GM12878 (cell line): ENCODE measurements around the gene USP34. TPM values are rescaled to one million over a fixed set of nuclear protein-coding genes. Genes with fewer than 3 reads are reported as not detected.

ENCODE experiments used
- ATAC-seq: fragments of 200-7000 bp; cut with Tn5 transposase; 3 replicates; pipeline ENCODE4 v1.9.1; 2020; ENCODE audit warnings: mild to moderate bottlenecking, moderate library complexity
- BruUV-seq: library from RNA; stranded (reverse); fragments of 400-500 nt; replicated peaks from 2 replicates; lab custom pipeline; 2021; lab: Mats Ljungman, UMichigan
- CTCF ChIA-PET: fragments of 300-600 bp; sonication (Branson Sonifier 250); formaldehyde crosslinking; extraction: SDS; loops from one replicate; lab custom pipeline; 2021; ENCODE audit warnings: inconsistent platforms; lab: Yijun Ruan, JAX
- POLR2A ChIA-PET: fragments of 350-600 bp; formaldehyde crosslinking; extraction: SDS; loops from one replicate; lab custom pipeline; 2021; ENCODE audit warnings: inconsistent platforms; lab: Charles Lee
- RAD21 ChIA-PET: fragments of 300-600 bp; sonication (Branson Sonifier 250); formaldehyde crosslinking; loops from one replicate; lab custom pipeline; 2023; ENCODE audit warnings: antibody characterized with exemption; ENCODE audit not compliant: unreplicated experiment; lab: Charles Lee
- SMC1A ChIA-PET: fragments of 300-600 bp; sonication (Branson Sonifier 250); formaldehyde crosslinking; loops from one replicate; lab custom pipeline; 2023; ENCODE audit not compliant: unreplicated experiment, uncharacterized antibody; lab: Charles Lee
- DNase-seq: peaks from one replicate; pipeline ENCODE4 v3.0.0-alpha.2; 2011; ENCODE audit warnings: low read depth, low spot score
- FAIRE-seq: peaks from 3 replicates; lab custom pipeline; 2011; peaks lifted over from hg19 to GRCh38; lab: Jason Lieb, UNC
- H2AFZ ChIP-seq: 2 replicates; pipeline ENCODE4 v1.6.0; 2011; ENCODE audit warnings: low read depth, low read length, control low read depth; ENCODE audit not compliant: control insufficient read depth
- H3K27ac ChIP-seq: 2 replicates; pipeline ENCODE4 v1.5.1; 2011; ENCODE audit warnings: control low read depth; ENCODE audit not compliant: control insufficient read depth, insufficient read depth
- H3K27me3 ChIP-seq, 2 experiments: replicated peaks in 1 of 2; 2 replicates each; pipeline versions ENCODE4 v1.6.0 to v1.6.1; 2011; ENCODE audit warnings: low read length in 1 of 2; ENCODE audit not compliant: control insufficient read depth in 2 of 2, insufficient read depth in 2 of 2
- H3K36me3 ChIP-seq, 2 experiments: 2 replicates each; pipeline ENCODE4 v1.5.1; 2011; ENCODE audit warnings: low read length in 1 of 2; ENCODE audit not compliant: control insufficient read depth in 2 of 2, insufficient read depth in 2 of 2
- H3K4me1 ChIP-seq: 2 replicates; pipeline ENCODE4 v1.6.1; 2011; ENCODE audit warnings: mild to moderate bottlenecking, low read length, moderate library complexity, mixed read lengths; ENCODE audit not compliant: control insufficient read depth, insufficient read depth
- H3K4me2 ChIP-seq: 2 replicates; pipeline ENCODE4 v1.6.0; 2011; ENCODE audit warnings: control low read depth; ENCODE audit not compliant: control insufficient read depth, insufficient read depth
- H3K4me3 ChIP-seq: fragments of 200-600 bp; sonication (generic); 2 replicates; pipeline ENCODE4 v1.5.1; 2016
- H3K79me2 ChIP-seq: 2 replicates; pipeline ENCODE4 v1.6.0; 2011; ENCODE audit warnings: low read length; ENCODE audit not compliant: control insufficient read depth, insufficient read depth
- H3K9ac ChIP-seq: 2 replicates; pipeline ENCODE4 v1.8.0; 2011; ENCODE audit warnings: low read length, control low read depth, mixed read lengths; ENCODE audit not compliant: control insufficient read depth, insufficient read depth
- H3K9me3 ChIP-seq: replicated peaks from 3 replicates; pipeline ENCODE4 v1.5.1; 2011; ENCODE audit warnings: mild to moderate bottlenecking, low read length; ENCODE audit not compliant: control insufficient read depth, insufficient read depth
- H4K20me1 ChIP-seq: 2 replicates; pipeline ENCODE4 v1.6.0; 2011; ENCODE audit not compliant: control insufficient read depth, insufficient read depth
- IKZF2 ChIP-seq, 2 experiments: fragments of 450-650 bp; IDR thresholded peaks; 2 replicates each; pipeline ENCODE4 v1.6.1; 2017; ENCODE audit warnings: mild to moderate bottlenecking in 2 of 2, moderate library complexity in 2 of 2
- KLF5 ChIP-seq: fragments of 450-650 bp; IDR thresholded peaks from 2 replicates; pipeline ENCODE4 v1.6.1; 2014; ENCODE audit warnings: mild to moderate bottlenecking; ENCODE audit not compliant: partially characterized antibody
- PAX8 ChIP-seq: fragments of 450-650 bp; IDR thresholded peaks from 2 replicates; pipeline ENCODE4 v1.6.1; 2017; ENCODE audit warnings: mild to moderate bottlenecking, moderate library complexity
- RAD51 ChIP-seq: fragments of 450-650 bp; IDR thresholded peaks from 2 replicates; pipeline ENCODE4 v1.6.1; 2016; ENCODE audit warnings: moderate library complexity, mild to moderate bottlenecking, inconsistent platforms
- SMAD5 ChIP-seq: IDR thresholded peaks from 2 replicates; pipeline ENCODE4 v1.6.1; 2016; ENCODE audit warnings: antibody characterized with exemption, low read depth
- STAT1 ChIP-seq: fragments of 450-650 bp; conservative IDR thresholded peaks from 2 replicates; pipeline ENCODE4 v1.6.1; 2014; ENCODE audit warnings: antibody characterized with exemption, mild to moderate bottlenecking
- ZNF622 ChIP-seq: fragments of 450-650 bp; IDR thresholded peaks from 2 replicates; pipeline ENCODE4 v1.6.1; 2017; ENCODE audit warnings: mild to moderate bottlenecking, inconsistent platforms
- WGBS: methylation state at CpG from one replicate; pipeline ENCODE4 v1.1.6; 2016; ENCODE audit warnings: low lambda C conversion rate; ENCODE audit not compliant: insufficient replicate concordance, insufficient coverage; ENCODE audit errors: missing lambda C conversion rate; 5-methylcytosine and 5-hydroxymethylcytosine counted together
- in situ Hi-C: fragments of 300-500 bp; cut with MboI; formaldehyde crosslinking; loops from 9 replicates; pipeline ENCODE4 v1.14.3; 2018; ENCODE audit warnings: mixed read lengths
- intact Hi-C: fragments of 100-400 bp; cut with micrococcal nuclease; formaldehyde crosslinking; loops from one replicate; pipeline ENCODE4 v1.14.2; 2022; ENCODE audit not compliant: unreplicated experiment
- polyA plus RNA-seq, 11 experiments: library from polyadenylated mRNA; depleted of rRNA in 4 of 11; unstranded in 6 of 11; stranded (reverse) in 5 of 11; fragments of >200 nt; fragmentation: Nextera tagmentation in 4 of 11; fragmentation: Illumina TruSeq in 1 of 11; extraction: Ambion mirVana in 4 of 11; extraction: Trizol in 1 of 11; gene quantifications; 1 replicate in 1 of 11; 2 replicates in 10 of 11; pipeline versions ENCODE4 v1.2.1 to v1.2.3, GENCODE V29; 2011 to 2016; ENCODE audit warnings: inconsistent platforms in 2 of 11, missing spikeins in 2 of 11, low read depth in 1 of 11
- total RNA-seq, 4 experiments: library from RNA; depleted of rRNA in 3 of 4; stranded (reverse); fragments of >200 nt in 3 of 4; fragmentation: Illumina TruSeq in 1 of 4; extraction: Trizol in 1 of 4; gene quantifications; 2 replicates each; pipeline versions ENCODE4 v1.2.1 to v1.2.3, GENCODE V29; 2013 to 2021
- TF ChIP-seq, protein P1 (sequence below): fragments of 150-350 bp; IDR thresholded peaks from 2 replicates; pipeline ENCODE4 v1.6.1; 2014; ENCODE audit warnings: mild to moderate bottlenecking, low read depth, low read length
- TF ChIP-seq, protein P2 (sequence below): IDR thresholded peaks from 2 replicates; pipeline ENCODE4 v1.6.1; 2011; ENCODE audit warnings: low read depth, mild to moderate bottlenecking, low read length, moderate library complexity, borderline replicate concordance; ENCODE audit errors: extremely low read depth

Gene USP34
- total and polyA plus RNA-seq, 10 of the 15 experiments (the other 5 are each of a cell fraction or from before 2014, with no cell fraction given), result 26.2 to 106 (median 62.1) TPM

DNA sequence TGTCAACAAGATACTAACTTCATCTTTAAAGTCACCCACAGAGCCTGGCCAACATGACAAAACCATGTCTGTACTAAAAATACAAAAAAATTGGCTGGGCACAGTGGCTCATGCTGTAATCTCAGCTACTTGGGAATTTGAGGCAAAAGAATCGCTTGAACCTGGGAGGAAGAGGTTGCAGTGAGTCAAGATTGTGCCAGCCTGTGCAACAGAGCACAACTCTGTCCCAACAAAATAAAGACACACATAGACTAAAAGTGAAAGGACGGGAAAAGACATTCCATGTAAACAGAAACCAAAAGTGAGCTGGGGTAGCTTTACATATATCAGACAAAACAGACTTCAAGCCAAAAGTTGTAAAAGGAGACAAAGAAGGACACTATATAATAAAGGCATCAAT, 34.8 kb downstream of the USP34 start:
- H3K4me1 ChIP-seq, result peaks cover 37% of the 10 kb centered on the region
- in situ Hi-C loops, result no loop called here
- no peak for DNase-seq
- 48% methylated on average over 2 of the region's 2 CpGs for WGBS
- no peak overlapping the region for H2AFZ ChIP-seq
- no peak overlapping the region for H3K9ac ChIP-seq
- peaks cover 0 to 7% of the 10 kb centered on the region in 2 experiments; a peak in 2 of 4 replicates for H3K36me3 ChIP-seq
- SMC1A ChIA-PET, result interaction anchor here (0.7 to 4.5 kb wide), 12 partner anchors 10 to 321 kb away, joined by 3 to 22 read pairs (median 5); no protein-coding TSS in a partner anchor
- no peak overlapping the region for H3K27ac ChIP-seq
- TF ChIP-seq, protein P1, sequence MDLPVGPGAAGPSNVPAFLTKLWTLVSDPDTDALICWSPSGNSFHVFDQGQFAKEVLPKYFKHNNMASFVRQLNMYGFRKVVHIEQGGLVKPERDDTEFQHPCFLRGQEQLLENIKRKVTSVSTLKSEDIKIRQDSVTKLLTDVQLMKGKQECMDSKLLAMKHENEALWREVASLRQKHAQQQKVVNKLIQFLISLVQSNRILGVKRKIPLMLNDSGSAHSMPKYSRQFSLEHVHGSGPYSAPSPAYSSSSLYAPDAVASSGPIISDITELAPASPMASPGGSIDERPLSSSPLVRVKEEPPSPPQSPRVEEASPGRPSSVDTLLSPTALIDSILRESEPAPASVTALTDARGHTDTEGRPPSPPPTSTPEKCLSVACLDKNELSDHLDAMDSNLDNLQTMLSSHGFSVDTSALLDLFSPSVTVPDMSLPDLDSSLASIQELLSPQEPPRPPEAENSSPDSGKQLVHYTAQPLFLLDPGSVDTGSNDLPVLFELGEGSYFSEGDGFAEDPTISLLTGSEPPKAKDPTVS, result no peak
- peak; percentile 34 to 37; a peak in 1 of 4 replicates for TF ChIP-seq IKZF2 (IDR thresholded peaks at IDR 0.05)
- TF ChIP-seq, all 136 proteins: peak for 1
- Histone ChIP-seq H3K27me3 (no peaks in the 10 kb centered on the region), H4K20me1 (peaks cover 10% of the 10 kb centered on the region; the same call in 1 of the 2 replicates), H3K79me2 (peaks cover 88% of the 10 kb centered on the region), H3K4me2 (peak overlapping the region; percentile 12; the same call in 1 of the 2 replicates), H3K9me3 (no peaks in the 10 kb centered on the region; the same call in 1 of the 3 replicates), H3K4me3 (no peak overlapping the region)
- ChIA-PET CTCF (interaction anchor here (0.8 to 2.8 kb wide), 7 partner anchors 10 to 34 kb away, joined by 3 to 27 read pairs (median 3); partner anchors contain the start of gene USP34), RAD21 (interaction anchor here (0.9 to 3.0 kb wide), 2 partner anchors 10 to 16 kb away, joined by 3 to 20 read pairs; no protein-coding TSS in a partner anchor), POLR2A (interaction anchor here (1.0 to 2.7 kb wide), 5 partner anchors 10 to 32 kb away, joined by 3 to 11 read pairs (median 4); no protein-coding TSS in a partner anchor)
- ATAC-seq (peak; percentile 9), FAIRE-seq (no peak)
- intact Hi-C loops, result no loop called here
- BruUV-seq, result no TSS peak

DNA sequence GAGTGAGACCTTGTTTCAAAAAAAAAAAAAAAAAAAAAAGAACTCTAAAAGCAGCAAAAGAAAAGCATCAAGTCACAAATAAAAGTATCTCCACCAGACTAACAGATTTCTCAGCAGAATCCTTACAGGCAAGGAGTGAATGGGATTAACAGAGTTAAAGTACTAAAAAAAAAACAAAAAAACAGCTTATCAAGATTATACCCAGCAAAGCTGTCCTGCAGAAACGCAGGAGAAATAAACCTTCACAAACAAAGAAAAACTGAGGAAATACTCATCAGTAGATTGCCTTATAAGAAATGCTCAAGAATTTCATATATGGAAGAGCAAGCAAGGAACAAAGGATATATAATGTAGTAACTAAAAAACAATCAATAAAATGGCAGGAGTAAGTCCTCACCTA, 35.6 kb downstream of the USP34 start:
- Histone ChIP-seq H3K27me3 (no peaks in the 10 kb centered on the region), H3K4me1 (peaks cover 37% of the 10 kb centered on the region), H3K79me2 (peaks cover 93% of the 10 kb centered on the region), H3K4me2 (no peak overlapping the region), H4K20me1 (peaks cover 10% of the 10 kb centered on the region; the same call in 1 of the 2 replicates), H3K9ac (no peak overlapping the region), H3K4me3 (no peak overlapping the region), H2AFZ (no peak overlapping the region), H3K27ac (no peak overlapping the region), H3K36me3 (peaks cover 0 to 7% of the 10 kb centered on the region in 2 experiments; a peak in 2 of 4 replicates), H3K9me3 (no peaks in the 10 kb centered on the region; the same call in 1 of the 3 replicates)
- TF ChIP-seq RAD51 (no peak), PAX8 (no peak), STAT1 (no peak), ZNF622 (no peak), KLF5 (no peak), SMAD5 (no peak)
- TF ChIP-seq, protein P2, sequence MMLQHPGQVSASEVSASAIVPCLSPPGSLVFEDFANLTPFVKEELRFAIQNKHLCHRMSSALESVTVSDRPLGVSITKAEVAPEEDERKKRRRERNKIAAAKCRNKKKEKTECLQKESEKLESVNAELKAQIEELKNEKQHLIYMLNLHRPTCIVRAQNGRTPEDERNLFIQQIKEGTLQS, result no peak
- POLR2A ChIA-PET, result interaction anchor here (0.7 to 2.7 kb wide), 8 partner anchors 9 to 194 kb away, joined by 3 to 11 read pairs (median 4); no protein-coding TSS in a partner anchor
- in situ Hi-C loops (no loop called here), intact Hi-C loops (no loop called here)
- FAIRE-seq (no peak), ATAC-seq (no peak), DNase-seq (no peak)
- CTCF ChIA-PET, result interaction anchor here (1.1 to 2.8 kb wide), 4 partner anchors 9 to 18 kb away, joined by 3 to 27 read pairs (median 3); no protein-coding TSS in a partner anchor
- BruUV-seq, result no TSS peak
- SMC1A ChIA-PET, result interaction anchor here (1.3 to 4.5 kb wide), 6 partner anchors 9 to 37 kb away, joined by 4 to 22 read pairs (median 8); no protein-coding TSS in a partner anchor
- RAD21 ChIA-PET, result interaction anchor here (1.1 to 3.0 kb wide), 3 partner anchors 8 to 14 kb away, joined by 3 to 20 read pairs (median 3); no protein-coding TSS in a partner anchor
- 13% methylated on average over 1 of the region's 1 CpG for WGBS
